GM18873 (cell line): ENCODE measurements around the gene ZNF600.
"Not testable (repeated sequence)": the region's sequence is repeated elsewhere in the genome, so short reads cannot be mapped to it uniquely, and the experiment has no call there.

Experiments used
- ATAC-seq: cut with Tn5 transposase; IDR thresholded peaks from one replicate; pipeline ENCODE4 v1.9.1; 2021; ENCODE audit warnings: mild to moderate bottlenecking, moderate library complexity, moderate number of reproducible peaks; ENCODE audit not compliant: unreplicated experiment, low FRiP score

The ZNF600 gene

DNA sequence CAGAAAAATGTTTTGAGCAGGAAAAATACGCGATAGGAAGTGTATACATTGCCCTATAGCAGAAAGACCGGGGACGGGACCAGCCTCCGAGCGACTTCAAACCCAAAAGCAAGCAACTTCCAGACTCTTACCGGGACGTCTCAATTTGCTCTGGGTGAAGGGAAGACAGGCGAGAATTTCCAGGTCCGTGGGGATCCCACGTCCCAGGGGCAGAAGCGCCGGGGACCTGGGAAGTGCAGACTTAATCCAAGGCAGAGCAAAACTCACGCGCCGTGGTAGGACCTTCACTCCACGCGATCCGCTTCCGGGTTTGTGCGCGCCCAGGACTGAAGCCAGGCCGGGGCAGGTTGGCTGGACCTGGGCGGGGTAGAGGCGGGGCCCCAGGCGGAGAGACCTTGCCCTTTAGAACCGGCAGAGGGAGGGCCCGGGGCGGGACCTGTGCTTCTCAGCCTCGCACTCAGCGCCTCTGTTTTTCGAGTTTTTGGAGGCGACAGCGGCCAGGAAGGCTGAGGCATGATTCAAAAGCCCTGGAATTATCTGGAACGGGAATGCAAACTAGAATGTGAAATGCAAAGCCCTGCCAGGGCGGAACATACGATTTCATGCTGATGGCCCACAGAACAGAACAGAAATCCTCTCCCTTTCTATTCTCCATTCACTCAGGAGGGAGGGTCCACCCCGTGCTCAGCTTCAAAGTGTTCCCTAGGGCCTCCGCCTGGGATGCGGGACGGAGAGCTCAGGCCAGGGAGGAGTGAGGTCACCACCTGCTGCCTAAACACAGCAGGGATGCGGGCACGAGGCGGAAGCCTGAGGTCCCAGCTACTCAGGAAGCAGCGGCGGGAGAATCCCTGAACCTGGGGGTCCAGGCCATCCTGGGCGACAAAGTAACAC is at the start of gene ZNF600:
Gene ZNF600 (minus strand): TSS at position 328 of the 891 bp plus-strand sequence. CDS start 7,903 bp downstream, outside the sequence.
- not testable (repeated sequence) for ATAC-seq

- not testable (repeated sequence) for ATAC-seq
Observed at GRCh38 chr19:52834289-52834688, 47.7 kb upstream of the ZNF600 start.

DNA sequence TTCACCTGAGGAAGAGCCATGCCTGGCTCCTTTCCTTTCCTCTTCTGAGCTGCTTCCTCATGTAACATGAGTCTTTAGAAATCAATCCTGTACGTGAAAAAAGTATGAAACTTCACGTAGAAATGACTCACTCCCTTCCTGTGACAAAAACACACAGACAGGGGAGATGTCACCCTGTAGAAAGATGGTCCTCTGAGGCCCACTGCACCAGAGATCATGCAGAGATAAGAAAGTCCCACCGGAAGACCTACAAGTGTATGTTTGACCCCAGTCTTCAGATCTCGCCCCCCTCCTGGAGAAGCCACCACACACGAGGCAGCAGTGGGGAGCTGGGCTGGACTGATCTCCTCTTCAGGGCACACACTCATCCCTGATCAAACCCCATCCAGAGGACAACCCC is 47.0 kb upstream of the ZNF600 start:
- not testable (repeated sequence) for ATAC-seq

DNA sequence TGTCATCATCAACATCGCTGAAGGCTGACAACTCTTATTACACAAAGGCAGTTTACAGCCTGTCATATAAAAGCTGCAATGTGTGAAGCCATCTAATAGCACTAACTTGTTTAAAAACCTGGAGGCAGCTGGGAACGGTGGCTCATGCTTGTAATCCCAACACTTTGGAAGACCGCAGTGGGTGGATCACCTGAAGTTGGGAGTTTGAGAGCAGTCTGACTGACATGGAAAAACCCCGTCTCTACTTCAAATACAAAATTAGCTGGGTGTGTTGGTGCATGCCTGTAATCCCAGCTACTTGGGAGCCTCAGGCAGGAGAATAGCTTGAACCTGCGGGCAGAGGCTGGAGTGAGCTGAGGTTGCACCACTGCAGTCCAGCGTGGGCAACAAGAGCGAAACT is 43.3 kb upstream of the ZNF600 start:
- ATAC-seq = not testable (repeated sequence)

GRCh38 chr19:52825765-52826164 is 39.2 kb upstream of the ZNF600 start:
- ATAC-seq = no peak

DNA sequence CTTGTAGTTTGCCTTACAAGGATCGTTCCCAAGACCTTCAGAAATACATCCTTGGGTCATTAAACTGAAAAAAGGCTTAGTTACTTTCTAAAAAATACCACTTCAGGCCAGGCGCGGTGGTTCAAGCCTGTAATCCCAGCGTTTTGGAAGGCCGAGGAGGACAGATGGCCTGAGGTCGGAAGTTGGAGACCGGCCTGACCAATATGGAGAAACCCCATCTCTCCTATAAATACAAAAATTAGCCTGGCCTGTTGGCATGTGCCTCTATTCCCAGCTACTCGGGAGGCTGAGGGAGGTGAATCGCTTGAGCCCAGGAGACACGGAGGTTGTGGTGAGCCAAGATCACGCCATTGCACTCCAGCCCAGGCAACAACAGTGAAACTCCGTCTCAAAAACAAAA is 37.1 kb upstream of the ZNF600 start:
- no peak for ATAC-seq

DNA sequence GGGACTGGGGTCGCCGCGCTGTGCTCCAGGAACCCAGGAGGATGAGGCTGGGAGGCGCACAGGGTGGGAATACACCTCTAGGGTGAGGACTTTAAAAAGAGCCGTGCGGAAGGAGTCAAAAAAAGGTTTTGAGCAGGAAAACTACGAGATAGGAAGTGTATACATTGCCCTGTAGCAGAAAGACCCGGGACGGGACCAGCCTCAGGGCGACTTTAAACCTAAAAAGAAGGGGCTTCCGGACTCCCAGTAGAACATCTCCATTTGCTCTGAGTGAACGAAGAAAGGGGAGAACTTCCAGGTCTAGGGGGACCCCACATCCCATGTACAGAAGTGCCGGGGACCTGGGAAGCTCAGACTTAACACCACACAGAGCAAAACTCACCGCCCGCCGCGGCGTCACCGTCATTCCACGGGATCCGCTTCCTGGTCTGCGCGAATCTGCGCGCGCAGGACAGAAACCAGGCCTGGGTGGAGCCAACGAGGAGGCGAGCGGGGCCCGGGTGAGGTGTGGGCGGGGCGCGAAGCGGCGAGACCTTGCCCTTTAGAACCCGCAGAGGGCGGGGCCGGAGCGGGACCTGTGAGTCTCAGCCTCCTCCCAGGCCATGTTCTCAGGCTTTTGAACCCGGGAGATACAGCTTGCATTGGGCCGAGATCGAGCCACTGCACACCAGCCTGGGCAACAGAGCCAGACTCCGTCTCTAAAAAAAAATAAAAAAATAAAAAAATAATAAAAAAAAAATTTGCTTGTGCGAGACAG is 34.8 kb upstream of the ZNF600 start, which contains the start of gene ZNF28:
Gene ZNF28 (minus strand): TSS at position 430 of the 757 bp plus-strand sequence. CDS start 3,675 bp downstream, outside the sequence.
- not testable (repeated sequence) for ATAC-seq

DNA sequence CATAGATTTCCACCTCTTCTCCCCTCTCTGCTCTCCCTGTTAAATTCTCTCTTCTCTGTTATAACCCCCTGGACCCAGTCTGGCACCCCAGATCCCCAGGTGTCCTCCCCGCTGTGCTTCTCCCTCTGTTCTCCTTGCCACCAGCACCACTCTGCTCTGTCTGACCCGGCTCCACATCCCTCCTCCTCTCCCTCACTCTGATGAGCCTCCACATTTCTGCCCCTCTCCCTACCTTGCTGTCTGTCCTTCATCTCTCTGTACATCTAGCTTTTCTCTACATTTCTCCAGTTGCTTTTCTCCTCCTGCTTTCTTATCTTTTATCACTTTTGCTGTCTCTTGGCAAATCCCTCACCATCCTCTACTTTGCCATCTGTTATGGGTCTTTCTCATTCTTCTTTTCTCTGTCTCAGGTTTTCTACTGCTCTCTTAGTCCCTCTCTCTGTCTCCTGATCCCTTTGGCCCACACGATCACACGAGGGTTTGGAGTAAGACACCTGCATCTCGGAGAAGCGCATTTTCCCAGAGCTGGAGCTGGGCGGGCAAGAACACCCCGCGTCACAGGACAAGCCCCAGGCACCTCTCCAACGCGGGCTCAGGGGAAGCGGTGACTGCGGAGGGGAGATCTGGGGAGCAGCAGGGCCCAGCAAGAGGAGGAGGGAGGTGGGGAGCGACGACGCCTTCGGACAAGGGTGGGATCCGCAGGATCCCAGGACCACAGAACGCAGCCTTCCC is 34.0 kb upstream of the ZNF600 start:
- not testable (repeated sequence) for ATAC-seq

DNA sequence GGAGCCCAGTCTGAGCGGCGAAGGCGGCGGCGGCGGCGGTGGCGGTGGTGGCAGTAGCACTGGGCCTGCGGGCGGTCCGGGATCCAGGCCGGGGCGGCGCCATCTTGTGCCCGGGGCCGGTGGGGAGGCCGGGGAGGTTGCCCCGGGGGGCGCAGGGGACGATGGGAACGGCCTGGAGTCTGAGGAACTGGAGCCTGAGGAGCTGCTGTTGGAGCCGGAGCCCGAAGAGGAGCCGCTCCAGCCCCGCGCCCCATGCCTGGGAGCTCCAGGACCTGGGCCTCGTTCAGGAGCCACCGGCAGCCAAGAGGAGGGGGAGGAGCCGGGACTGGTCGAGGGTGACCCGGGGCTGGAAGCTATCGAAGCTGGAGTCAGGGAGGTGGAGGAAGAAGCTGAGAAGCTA is 23.2 kb upstream of the ZNF600 start:
- ATAC-seq = no peak

- not testable (repeated sequence) for ATAC-seq
Observed at GRCh38 chr19:52799950-52800640, 13.5 kb upstream of the ZNF600 start.

GRCh38 chr19:52789440-52789839 is 2.8 kb upstream of the ZNF600 start:
- ATAC-seq = no peak

DNA sequence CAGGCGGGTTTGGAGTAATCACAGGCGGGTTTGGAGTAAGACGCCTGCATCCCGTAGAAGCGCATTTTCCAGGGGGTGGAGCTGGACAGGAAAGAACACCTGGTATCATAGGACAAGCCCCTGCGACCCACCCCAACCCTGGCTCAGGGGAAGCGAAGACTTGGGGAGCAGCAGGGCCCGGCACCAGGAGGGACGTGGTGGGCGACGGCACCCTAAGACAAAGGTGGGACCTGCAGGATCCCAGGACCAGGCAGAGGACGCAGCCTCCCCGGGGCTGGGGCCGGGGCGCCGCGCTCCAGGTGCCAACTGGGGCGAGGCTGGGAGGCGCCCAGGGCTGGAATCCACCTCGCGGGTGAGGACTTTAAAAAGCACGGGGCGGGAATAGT is 520 bp downstream of the ZNF600 start:
- ATAC-seq = no peak

DNA sequence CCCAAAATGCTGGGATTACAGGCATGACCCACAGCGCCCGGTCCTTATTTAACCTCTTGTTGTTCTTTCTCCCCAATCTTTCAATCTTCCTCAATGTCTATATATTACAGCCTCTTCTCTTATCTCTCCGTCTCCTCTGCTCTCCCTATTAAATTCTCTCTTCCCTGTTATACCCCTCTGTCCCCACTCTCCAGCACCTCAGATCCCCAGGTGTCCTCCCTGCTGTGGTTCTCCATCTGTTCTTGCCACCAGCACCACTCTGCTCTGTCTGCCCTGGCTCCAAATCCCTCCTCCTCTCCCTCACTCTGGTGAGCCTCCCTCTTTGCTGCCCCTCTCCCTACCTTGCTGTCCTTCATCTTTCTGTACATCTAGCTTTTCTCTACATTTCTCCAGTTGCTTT is 1.1 kb downstream of the ZNF600 start:
- no peak for ATAC-seq

DNA sequence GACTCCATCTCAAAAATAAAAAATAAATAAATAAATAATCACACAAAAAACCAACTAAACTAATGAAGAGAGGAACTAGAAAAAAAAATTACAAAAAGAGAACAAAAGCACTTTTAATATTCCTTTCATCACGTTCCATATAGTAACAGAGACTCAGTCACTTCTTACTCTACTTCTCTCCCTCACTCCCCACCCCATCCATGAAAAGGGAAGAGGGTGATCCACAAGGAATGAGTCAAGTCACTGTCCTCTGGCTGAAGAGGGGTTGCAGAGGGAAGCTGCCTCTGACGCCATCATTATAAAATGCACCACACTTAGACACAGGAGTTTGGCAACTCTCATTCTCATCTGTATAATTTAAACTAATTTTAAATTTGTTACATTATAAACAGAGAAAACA is 3.7 kb downstream of the ZNF600 start:
- not testable (repeated sequence) for ATAC-seq

- no peak for ATAC-seq
Observed at GRCh38 chr19:52778811-52779210, 7.8 kb downstream of the ZNF600 start.

- not testable (repeated sequence) for ATAC-seq
Observed at GRCh38 chr19:52756447-52756846, 30.1 kb downstream of the ZNF600 start.

- ATAC-seq = no peak
Observed at GRCh38 chr19:52749780-52750179, 36.8 kb downstream of the ZNF600 start.

DNA sequence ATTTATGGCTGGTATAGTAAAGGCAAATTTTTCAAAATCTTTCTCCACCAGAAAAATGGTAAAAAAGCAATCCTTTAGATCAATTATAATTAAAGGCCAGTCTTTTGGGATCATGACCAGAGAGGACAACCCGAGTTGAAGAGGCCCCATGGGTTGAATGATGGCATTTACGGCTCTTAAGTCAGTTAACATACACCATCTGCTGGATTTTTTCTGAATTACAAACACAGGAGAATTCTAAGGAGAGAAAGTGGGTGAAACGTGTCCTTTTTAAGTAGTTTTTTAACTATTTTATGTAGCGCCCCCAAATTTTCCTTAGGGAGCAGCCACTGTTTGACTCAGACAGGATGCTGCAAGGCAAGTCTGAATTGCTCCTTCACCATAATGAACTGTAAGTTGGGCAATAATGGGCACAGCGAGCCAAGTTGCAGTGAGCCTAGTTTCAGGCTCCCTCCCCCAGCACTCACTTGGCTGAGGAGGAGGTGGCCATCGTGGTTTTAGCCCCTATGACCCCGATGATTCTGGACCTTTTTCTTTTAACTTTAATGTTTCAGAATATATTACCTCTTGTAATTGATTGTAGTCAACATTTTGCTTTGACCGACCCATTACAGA is 38.1 kb downstream of the ZNF600 start:
- ATAC-seq = no peak

GRCh38 chr19:52745919-52746318 is 40.7 kb downstream of the ZNF600 start:
- not testable (repeated sequence) for ATAC-seq

- no peak for ATAC-seq
Observed at GRCh38 chr19:52743091-52743490, 43.5 kb downstream of the ZNF600 start.
